Adrenal gland (tissue), 5 donors: ENCODE results near the gene PDE3A.

Experiments
- CTCF ChIP-seq, 6 experiments: fragments of 450-650 bp in 4 of 6; fragments of 200-600 bp in 2 of 6; sonication (generic) in 1 of 6; IDR thresholded peaks; 1 replicate in 5 of 6; 2 replicates in 1 of 6; pipeline versions ENCODE4 v1.5.1 to v1.8.0; 2016 to 2021; ENCODE audit warnings: antibody characterized with exemption in 6 of 6, mild to moderate bottlenecking in 2 of 6, moderate library complexity in 1 of 6
- POLR2A ChIP-seq, 2 donors: fragments of 450-650 bp; IDR thresholded peaks; one replicate each; pipeline ENCODE4 v1.6.1; 2017; ENCODE audit warnings: antibody characterized with exemption in 2 of 2, mild to moderate bottlenecking in 2 of 2, moderate library complexity in 1 of 2
- donor health status: DM: no; HTN: no; CAD: no.

DNA sequence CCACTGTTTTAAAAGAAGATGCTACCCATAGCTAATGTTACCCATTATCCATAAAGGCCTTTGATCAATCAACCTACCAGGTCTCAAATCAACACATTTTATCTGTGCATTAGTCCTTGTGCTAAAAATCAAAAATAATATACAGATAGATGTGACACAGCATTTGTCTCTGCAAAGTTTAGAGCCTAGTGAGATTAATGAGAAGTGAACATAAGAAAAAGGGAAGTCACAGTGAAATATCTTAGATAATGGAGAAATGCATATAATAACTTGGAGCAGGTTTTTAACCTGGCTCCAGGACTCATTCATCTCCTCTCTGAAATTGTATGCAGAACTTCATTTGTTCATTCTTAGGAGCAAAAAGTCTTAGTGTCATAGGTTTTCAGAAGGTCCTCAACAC is 7.2 kb downstream of the PDE3A start:
- no peak for TF ChIP-seq CTCF (IDR thresholded peaks at IDR 0.05)
- TF ChIP-seq POLR2A (IDR thresholded peaks at IDR 0.05): no peak
